Esophagus squamous epithelium (tissue), 4 donors: ENCODE results near the gene DCP1A.
A peak's percentile ranks its signal among the peaks of the same experiment; 100 is the strongest.

Experiments
- POLR2A ChIP-seq, 4 donors: fragments of 450-650 bp; IDR thresholded peaks; one replicate each; pipeline ENCODE4 v1.6.1; 2017; ENCODE audit warnings: antibody characterized with exemption in 4 of 4, mild to moderate bottlenecking in 4 of 4, moderate library complexity in 3 of 4
- TF ChIP-seq, protein P1 (sequence below), 6 experiments: fragments of 450-650 bp in 4 of 6; fragments of 200-600 bp in 2 of 6; sonication (generic) in 2 of 6; IDR thresholded peaks; one replicate each; pipeline ENCODE4 v1.5.1; 2016 to 2019; ENCODE audit warnings: antibody characterized with exemption in 6 of 6, mild to moderate bottlenecking in 4 of 6, moderate library complexity in 4 of 6

DNA sequence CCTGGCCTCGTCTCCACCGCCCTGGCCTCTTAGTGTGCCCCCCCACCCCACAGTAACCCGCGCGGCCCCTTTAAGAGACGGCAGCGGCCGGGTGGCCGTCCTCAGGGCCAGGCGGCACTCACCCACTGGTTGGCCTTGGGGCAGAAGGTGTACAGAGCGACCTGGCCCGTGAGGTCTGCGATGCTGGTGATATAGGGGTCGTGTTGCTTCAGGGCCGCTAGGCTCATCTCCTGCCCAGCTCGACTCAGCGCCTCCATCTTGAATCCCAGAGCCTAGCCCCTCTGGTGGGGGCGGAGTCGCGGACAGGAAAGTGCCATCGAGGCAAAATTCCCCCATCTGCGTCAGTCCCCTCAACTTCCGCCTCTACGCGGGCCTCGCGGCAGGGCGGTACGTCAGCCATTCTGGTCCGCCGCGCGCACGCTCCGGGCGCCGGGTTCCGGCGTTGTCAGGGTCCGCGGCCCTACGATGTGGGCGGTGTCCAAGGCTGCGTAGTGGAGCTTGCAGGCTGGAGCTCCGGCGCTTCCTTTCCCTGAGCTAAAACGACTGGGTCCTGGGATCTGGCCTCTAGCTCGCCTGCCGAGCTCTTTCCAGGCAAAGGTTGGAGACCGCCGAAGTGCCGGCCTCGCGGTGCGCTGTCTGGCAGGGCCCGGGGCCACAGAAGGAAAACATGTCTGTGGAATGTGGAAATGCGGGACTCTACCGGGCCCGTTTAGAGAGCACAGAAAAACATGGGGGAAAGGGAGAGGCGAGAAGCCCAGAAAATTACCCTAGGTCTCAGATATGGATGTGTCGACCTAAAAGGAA, at the start of gene DCP1A:
- TF ChIP-seq, protein P1, sequence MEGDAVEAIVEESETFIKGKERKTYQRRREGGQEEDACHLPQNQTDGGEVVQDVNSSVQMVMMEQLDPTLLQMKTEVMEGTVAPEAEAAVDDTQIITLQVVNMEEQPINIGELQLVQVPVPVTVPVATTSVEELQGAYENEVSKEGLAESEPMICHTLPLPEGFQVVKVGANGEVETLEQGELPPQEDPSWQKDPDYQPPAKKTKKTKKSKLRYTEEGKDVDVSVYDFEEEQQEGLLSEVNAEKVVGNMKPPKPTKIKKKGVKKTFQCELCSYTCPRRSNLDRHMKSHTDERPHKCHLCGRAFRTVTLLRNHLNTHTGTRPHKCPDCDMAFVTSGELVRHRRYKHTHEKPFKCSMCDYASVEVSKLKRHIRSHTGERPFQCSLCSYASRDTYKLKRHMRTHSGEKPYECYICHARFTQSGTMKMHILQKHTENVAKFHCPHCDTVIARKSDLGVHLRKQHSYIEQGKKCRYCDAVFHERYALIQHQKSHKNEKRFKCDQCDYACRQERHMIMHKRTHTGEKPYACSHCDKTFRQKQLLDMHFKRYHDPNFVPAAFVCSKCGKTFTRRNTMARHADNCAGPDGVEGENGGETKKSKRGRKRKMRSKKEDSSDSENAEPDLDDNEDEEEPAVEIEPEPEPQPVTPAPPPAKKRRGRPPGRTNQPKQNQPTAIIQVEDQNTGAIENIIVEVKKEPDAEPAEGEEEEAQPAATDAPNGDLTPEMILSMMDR (IDR thresholded peaks at IDR 0.05), result peak in 1 of 6 experiments; percentile 34
- peak in 3 of 4 donors; percentile 51 to 87 (median 70) for TF ChIP-seq POLR2A (IDR thresholded peaks at IDR 0.05)
